Measurements from ENCODE around the gene C13orf46. TPM values are rescaled to one million over a fixed set of nuclear protein-coding genes. Genes with fewer than 3 reads are reported as not detected.

C13orf46 gene
- total RNA-seq, 1 donor from 2014 or later: 0.48 TPM

GRCh38 chr13:113955235-113955634, 18.6 kb downstream of the C13orf46 start:
- no peak for DNase-seq (ENCODE audit: low spot score)

- DNase-seq (ENCODE audit: low spot score): no peak
Observed at GRCh38 chr13:113954046-113954835, 19.6 kb downstream of the C13orf46 start.

GRCh38 chr13:113953561-113953960, 20.3 kb downstream of the C13orf46 start:
- no peak for DNase-seq (ENCODE audit: low spot score)

- DNase-seq (ENCODE audit: low spot score): no peak
Observed at GRCh38 chr13:113952983-113953520, 20.8 kb downstream of the C13orf46 start.

- no peak for DNase-seq (ENCODE audit: low spot score)
Observed at GRCh38 chr13:113952151-113952982, 21.5 kb downstream of the C13orf46 start.

- DNase-seq (ENCODE audit: low spot score): peak; percentile 86
Observed at GRCh38 chr13:113951246-113951999, 22.5 kb downstream of the C13orf46 start.

- no peak for DNase-seq (ENCODE audit: low spot score)
Observed at GRCh38 chr13:113950451-113951245, 23.2 kb downstream of the C13orf46 start.

- DNase-seq (ENCODE audit: low spot score): no peak
Observed at GRCh38 chr13:113949546-113949945, 24.3 kb downstream of the C13orf46 start.

GRCh38 chr13:113948034-113948742, 25.7 kb downstream of the C13orf46 start:
- no peak for DNase-seq (ENCODE audit: low spot score)

- peak; percentile 53 for DNase-seq (ENCODE audit: low spot score)
Observed at GRCh38 chr13:113947311-113948033, 26.4 kb downstream of the C13orf46 start.

GRCh38 chr13:113946409-113947181, 27.3 kb downstream of the C13orf46 start:
- no peak for DNase-seq (ENCODE audit: low spot score)

GRCh38 chr13:113945857-113946408, 27.9 kb downstream of the C13orf46 start:
- no peak for DNase-seq (ENCODE audit: low spot score)

GRCh38 chr13:113943821-113944565, 29.9 kb downstream of the C13orf46 start:
- no peak for DNase-seq (ENCODE audit: low spot score)

GRCh38 chr13:113942591-113943103, 31.2 kb downstream of the C13orf46 start:
- DNase-seq (ENCODE audit: low spot score): no peak

- peak; percentile 15 for DNase-seq (ENCODE audit: low spot score)
Observed at GRCh38 chr13:113941571-113942191, 32.2 kb downstream of the C13orf46 start.

GRCh38 chr13:113939944-113940297, 34.0 kb downstream of the C13orf46 start:
- no peak for DNase-seq (ENCODE audit: low spot score)

Measured in umbilical cord (tissue), 2 donors.